Measurements from ENCODE around the gene BCCIP.
A peak's percentile ranks its signal among the peaks of the same experiment; 100 is the strongest.

Gene BCCIP

GRCh38 chr10:125868372-125868975 is 45.1 kb downstream of the BCCIP start:
- peak; percentile 74 to 81 for DNase-seq
- TF ChIP-seq GATA1 (IDR thresholded peaks at IDR 0.05; ENCODE audit: low read depth, low read length): no peak
- no peak for TF ChIP-seq POLR2A (IDR thresholded peaks at IDR 0.05; ENCODE audit: low read length)

- no peak for TF ChIP-seq GATA1 (IDR thresholded peaks at IDR 0.05; ENCODE audit: low read depth, low read length)
- no peak for TF ChIP-seq POLR2A (IDR thresholded peaks at IDR 0.05; ENCODE audit: low read length)
- no peak for DNase-seq
These were observed 48.0 kb downstream of the BCCIP start for GRCh38 chr10:125871338-125871737.

DNA sequence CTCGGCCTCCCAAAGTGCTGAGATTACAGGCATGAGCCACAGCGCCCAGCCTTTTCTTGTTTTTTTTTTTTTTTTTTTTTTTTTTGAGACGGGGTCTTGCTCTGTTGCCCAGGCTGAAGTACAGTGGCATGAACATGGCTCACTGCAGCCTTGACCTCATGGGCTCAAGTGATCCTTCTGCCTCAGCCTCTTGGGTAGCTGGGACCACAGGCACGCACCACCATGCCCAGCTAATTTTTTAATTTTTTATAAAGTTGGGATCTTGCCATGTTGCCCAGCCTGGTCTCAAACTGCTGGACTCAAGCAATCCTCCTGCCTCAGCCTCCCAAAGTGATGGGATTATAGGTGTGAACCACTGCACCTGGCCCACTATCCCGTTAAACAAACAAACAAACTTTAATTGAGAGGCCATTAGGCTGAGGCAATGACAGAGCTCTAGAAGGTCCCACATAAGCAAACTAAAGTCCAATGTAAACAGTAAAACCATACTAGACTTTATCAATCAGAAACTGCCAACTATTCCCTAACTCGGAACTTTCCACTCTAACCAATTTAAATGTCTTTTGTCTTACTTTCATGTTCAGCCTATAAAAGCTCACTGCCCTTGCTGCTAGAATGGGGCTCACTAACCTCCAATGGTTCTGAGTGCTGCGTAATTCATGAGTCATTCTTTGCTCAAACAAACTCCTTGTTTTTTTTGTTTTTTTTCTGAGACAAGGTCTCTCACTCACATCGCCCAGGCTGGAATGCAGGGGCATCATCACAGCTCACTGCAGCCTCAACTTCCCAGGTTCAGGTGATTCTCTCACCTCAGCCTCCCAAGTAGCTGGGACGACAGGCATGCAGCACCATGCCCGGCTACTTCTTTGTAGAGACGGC is 55.9 kb downstream of the BCCIP start:
- DNase-seq: no peak
- no peak for TF ChIP-seq POLR2A (IDR thresholded peaks at IDR 0.05; ENCODE audit: low read length)
- no peak for TF ChIP-seq GATA1 (IDR thresholded peaks at IDR 0.05; ENCODE audit: low read depth, low read length)

- TF ChIP-seq GATA1 (IDR thresholded peaks at IDR 0.05; ENCODE audit: low read depth, low read length) (no peak), POLR2A (IDR thresholded peaks at IDR 0.05; ENCODE audit: low read length) (no peak)
- no peak for DNase-seq
These were observed 57.4 kb downstream of the BCCIP start for GRCh38 chr10:125880719-125881118.

DNA sequence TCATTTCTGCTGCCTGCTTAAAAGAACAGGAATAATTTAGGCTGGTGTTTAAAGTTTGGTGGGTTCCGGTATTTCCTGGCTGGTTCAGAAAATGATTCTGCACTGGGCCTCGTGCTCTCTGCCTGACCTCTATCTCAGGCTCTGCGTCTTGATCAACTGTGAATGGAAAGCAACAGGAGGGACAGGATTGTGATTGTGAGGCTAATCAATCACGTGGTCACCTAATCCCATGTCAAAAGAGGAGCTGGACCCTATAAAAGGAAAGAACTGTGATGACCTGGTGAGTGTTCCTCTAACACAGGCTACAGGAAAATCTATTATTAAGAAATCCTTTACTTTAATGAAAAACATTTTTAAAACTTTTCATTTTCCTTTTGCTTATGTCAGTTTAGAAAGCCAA is 57.8 kb downstream of the BCCIP start, which contains the start of gene DHX32:
Gene DHX32, minus strand, starts transcription at position 101 of the 400 bp plus-strand sequence. CDS start 468 bp downstream, outside the sequence.
- DNase-seq: no peak
- no peak for TF ChIP-seq POLR2A (IDR thresholded peaks at IDR 0.05; ENCODE audit: low read length)
- TF ChIP-seq GATA1 (IDR thresholded peaks at IDR 0.05; ENCODE audit: low read depth, low read length): no peak

DNA sequence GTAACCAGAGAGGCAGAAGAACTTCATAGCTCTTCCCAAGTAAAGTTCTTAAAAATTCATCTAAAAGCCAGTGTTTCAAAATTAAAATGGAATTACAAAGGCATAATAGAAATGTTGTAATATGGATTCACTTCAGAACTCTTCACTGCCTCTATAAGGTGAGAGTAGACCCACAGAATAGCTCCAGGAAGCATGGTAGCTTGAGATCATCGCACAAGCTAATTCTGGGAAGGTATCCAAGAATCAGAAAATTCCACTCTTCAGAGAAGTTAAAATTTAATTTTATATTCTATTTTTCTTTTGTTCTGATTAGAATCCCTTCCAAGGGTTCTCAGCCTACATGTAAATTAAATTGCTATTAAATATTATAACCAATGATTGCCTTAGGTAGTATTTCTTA is 59.2 kb downstream of the BCCIP start:
- TF ChIP-seq POLR2A (IDR thresholded peaks at IDR 0.05; ENCODE audit: low read length) (no peak), GATA1 (IDR thresholded peaks at IDR 0.05; ENCODE audit: low read depth, low read length) (no peak)

GRCh38 chr10:125883211-125883610 is 59.9 kb downstream of the BCCIP start:
- DNase-seq: no peak
- TF ChIP-seq GATA1 (IDR thresholded peaks at IDR 0.05; ENCODE audit: low read depth, low read length): no peak

More for the DNA sequence above, 59.2 kb downstream of the BCCIP start:
- no peak for DNase-seq

All from erythroblast (primary cell).